GM18873 (cell line): ENCODE results near the gene SEMA6B.
"Not testable (repeated sequence)": the region's sequence is repeated elsewhere in the genome, so short reads cannot be mapped to it uniquely, and the experiment has no call there.

Experiments
- ATAC-seq: cut with Tn5 transposase; IDR thresholded peaks from one replicate; pipeline ENCODE4 v1.9.1; 2021; ENCODE audit warnings: mild to moderate bottlenecking, moderate library complexity, moderate number of reproducible peaks; ENCODE audit not compliant: unreplicated experiment, low FRiP score

SEMA6B gene

DNA sequence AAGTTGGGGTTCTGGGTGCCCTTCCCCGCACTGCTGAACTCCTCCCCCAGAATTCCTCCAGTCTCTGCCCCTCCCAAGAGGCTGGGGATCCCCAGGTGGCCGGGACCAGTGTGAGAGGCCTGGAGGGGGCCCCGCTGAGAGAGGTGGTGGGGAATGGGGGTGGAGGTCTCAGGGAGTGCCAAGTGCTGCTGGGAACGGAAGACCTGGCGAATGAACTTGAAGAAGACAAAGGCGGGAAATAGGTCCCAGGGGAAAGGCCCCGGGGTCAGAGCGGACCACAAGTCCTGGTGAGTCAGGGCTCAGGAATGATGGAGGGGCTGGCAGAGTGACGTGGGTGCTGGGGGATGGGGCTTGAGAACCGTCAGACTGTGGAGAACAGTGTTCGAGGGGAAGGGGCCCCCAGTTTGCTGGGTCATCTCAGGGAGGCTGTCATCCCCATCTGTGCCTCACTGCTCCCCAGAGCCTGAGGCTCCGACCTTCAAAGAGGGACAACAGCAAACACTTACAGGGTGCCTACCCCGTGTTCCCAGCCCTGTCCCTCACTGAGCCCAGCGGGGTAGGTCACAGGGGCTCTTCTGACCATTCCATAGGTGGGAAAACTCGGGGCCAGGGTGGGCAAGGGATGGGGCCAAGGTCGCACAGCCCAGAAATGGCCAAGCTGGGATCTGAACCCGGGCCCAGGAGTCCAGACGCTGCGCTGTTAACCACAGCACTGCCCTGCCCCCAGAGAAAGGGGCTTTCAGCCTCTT lies 16.0 kb upstream of the SEMA6B start:
- ATAC-seq, result no peak

- ATAC-seq, result no peak
Observed at GRCh38 chr19:4573682-4574081, 14.2 kb upstream of the SEMA6B start.

- ATAC-seq, result no peak
Observed at GRCh38 chr19:4571305-4571917, 11.9 kb upstream of the SEMA6B start.

DNA sequence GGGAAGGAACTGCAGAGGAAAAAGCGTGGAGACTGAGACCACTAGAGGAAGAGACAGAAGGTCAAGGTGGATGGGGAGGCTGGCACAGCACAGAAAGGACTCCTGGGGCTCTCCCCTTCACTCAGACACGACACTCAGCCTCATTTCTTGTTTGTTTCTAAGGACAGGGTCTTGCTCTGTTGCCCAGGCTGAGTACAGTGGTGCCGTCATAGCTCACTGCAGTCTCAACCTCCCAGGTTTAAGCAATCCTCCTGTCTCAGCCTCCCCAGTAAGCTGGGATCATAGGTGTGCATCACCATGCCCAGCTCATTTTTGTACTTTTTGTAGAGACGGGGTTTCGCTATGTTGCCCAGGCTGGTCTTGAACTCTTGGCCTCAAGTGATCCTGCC lies 11.4 kb upstream of the SEMA6B start:
- ATAC-seq, result no peak

GRCh38 chr19:4570402-4570801 lies 10.9 kb upstream of the SEMA6B start:
- ATAC-seq, result no peak

DNA sequence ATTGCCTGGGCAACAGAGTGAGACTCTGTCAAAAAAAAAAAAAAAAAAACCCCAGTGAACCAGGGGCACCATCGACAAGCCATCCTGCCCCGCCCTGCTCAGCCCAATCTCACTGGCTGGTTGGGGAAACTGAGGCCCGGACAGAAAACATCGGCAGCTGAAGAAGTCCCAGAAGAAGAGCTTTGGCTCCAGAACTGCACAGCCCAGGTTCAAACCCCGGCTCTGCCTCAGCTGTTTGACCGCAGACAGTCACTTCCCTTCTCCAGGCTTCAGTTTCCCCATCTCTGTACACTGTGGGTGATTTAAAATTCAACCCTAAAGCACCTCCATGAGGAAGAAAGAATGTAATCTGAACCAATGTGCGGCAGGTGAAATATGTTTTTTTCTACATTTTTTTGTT lies 9.4 kb upstream of the SEMA6B start:
- ATAC-seq, result no peak

- no peak for ATAC-seq
Observed at GRCh38 chr19:4567584-4568071, 8.1 kb upstream of the SEMA6B start.

- ATAC-seq, result no peak
Observed at GRCh38 chr19:4566402-4567051, 7.0 kb upstream of the SEMA6B start.

DNA sequence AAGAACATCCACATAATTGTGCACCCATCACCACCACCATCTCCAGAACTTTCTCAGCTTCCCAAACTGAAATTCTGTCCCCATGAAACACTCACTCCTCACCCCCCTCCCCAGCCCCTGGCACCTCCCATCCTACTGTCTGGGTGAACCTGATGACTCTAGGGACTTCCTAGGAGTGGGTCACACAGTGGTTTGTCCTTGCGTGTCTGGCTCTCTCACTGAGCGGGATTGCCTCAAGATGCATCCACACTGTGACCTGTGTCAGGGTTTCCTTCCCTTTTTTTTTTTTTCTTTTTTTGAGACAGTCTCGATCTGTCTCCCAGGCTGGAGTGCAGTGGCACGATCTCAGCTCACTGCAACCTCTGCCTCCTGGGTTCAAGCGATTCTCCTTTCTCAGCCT lies 4.1 kb upstream of the SEMA6B start:
- ATAC-seq, result not testable (repeated sequence)

DNA sequence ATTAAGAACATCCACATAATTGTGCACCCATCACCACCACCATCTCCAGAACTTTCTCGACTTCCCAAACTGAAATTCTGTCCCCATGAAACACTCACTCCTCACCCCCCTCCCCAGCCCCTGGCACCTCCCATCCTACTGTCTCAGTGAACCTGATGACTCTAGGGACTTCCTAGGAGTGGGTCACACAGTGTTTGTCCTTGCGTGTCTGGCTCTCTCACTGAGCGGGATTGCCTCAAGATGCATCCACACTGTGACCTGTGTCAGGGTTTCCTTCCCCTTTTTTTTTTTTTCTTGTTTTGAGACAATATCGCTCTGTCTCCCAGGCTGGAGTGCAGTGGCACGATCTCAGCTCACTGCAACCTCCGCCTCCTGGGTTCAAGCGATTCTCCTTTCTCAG lies 2.6 kb upstream of the SEMA6B start:
- ATAC-seq, result not testable (repeated sequence)

- ATAC-seq, result no peak
Observed at GRCh38 chr19:4557971-4558941, 1.2 kb downstream of the SEMA6B start.

DNA sequence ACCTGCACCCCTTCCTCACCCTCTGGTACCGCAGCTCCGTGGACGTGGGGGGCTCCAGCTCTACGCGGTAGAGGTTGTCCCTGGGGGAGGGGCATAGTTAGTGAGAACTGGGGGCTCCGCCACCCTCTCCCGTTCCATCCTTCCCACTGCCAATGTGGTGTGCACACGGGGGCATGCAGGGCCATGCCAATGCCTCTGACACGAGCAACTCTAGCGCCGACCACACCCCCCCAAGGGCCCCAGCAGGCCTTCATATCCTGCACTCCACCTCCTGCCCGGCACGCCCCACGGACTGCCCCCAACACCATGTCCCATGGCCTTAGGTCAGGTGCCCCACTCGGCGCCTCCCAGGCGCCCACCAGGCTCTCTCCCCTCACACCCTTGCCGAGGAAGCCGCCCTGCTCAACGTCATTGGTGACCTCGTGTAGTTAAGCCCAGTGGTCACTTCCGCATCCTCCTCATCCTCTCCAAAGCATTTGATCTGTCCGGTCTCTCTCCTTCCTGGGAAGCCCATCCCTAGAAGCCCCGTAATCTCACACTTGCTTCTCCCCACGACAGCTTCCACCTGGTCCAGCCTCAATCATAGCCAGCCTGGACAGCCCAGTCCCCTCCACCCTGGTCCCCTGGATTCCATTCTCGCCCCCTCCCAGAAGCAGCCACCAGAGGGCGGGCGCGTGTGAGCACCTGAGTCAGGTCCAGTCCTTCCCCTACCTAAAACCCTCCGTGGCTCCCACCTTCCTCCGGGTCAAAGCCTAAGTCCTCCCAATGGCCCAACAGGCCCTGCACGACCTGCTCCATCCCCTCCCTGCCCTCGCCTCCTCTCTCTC lies 2.1 kb downstream of the SEMA6B start:
- ATAC-seq, result no peak

GRCh38 chr19:4556597-4557127 lies 2.8 kb downstream of the SEMA6B start:
- no peak for ATAC-seq

DNA sequence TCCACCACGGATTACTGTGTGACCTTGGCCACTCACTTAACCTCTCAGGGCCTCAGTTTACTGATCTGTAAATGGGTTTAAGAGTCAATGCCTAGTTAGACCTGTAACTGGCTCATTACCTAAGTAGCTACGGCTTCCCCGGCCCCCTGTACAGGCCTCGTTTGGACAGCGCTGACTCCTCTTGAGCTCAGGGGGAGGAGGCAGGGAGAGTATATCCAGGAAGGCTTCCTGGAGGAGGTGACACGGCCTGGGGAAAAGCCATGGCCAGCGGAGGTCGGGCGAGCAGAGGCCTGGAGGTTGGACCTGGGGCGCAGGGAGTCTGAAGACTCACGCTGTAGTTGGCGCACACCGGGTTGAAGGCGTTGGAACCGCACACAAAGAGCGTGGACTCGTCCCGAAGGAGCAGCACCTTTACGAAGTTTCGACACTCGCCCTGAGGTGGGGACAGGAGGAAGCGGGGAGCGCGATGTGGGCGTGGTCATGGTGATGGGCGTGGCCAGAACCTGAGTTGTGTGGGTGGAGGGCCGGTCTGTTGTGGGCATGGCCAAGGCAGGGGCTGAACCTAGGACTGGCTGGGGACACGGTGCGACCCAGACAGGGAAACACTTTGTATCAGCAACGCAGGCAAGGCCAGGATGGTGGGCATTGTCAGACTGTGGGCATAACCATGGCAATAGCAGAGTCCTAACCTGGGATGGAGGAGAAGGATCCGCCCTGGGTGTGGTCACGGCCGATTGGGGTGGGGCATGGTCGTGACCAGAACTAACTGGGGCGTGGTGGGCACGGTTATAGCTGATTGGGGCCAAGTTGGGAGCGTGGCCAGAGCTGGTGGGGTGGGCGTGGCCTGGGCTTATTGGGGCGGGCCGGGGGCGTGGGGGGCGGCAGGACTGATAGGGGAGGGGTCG lies 3.6 kb downstream of the SEMA6B start:
- ATAC-seq, result no peak

- ATAC-seq, result no peak
Observed at GRCh38 chr19:4554717-4555116, 4.8 kb downstream of the SEMA6B start.

GRCh38 chr19:4553775-4554174 lies 5.7 kb downstream of the SEMA6B start:
- ATAC-seq, result no peak

GRCh38 chr19:4553092-4553695 lies 6.3 kb downstream of the SEMA6B start:
- ATAC-seq, result no peak

- no peak for ATAC-seq
Observed at GRCh38 chr19:4552525-4552819, 7.0 kb downstream of the SEMA6B start.
